ENCODE measurements around the gene CCNI. TPM values are rescaled to one million over a fixed set of nuclear protein-coding genes. Genes with fewer than 3 reads are reported as not detected.

CCNI gene
- total RNA-seq, 1 experiment from 2014 or later, result 34.7 TPM

DNA sequence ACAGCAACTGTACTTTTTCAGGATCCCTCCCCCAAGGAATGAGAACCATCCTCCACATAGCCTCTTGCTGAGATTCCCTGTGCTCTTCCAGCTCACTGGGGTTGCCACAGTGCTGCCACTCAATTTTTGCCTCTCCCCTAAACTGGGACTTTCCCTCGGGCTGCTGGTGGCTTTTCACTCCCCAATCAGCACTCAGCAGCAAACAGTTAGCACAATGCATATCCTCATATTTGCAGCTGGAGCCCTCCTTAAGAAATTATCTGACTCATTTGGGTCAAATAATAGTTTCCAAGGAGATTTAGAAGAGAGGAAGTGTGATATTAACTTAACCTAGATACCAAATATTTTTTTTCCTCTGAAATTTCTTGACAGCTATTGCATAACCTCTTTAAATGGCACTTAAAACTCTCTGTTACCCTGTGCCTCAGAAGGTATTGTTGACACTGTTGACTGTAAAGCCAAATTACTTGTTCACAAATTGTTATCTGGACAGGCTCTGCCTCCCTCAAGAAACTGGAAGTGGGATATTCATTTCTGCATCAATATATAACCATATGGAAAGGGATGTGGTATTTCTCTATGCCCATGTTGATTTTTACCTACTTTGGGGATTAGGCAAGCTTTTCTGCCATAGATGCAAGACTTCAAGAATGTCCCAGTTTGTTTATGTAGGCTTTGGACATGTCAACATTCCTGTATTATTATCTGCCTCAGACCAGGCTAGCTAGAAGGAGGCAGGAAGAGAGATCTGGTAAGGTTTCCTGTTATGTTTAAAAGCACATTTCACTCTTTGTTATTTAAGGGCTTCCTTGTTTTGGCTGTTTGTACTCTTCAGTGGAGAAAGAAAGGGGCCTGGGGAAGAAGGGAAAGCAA lies 68.2 kb downstream of the CCNI start:
- peak; percentile 60 for DNase-seq (ENCODE audit: low read depth)

DNA sequence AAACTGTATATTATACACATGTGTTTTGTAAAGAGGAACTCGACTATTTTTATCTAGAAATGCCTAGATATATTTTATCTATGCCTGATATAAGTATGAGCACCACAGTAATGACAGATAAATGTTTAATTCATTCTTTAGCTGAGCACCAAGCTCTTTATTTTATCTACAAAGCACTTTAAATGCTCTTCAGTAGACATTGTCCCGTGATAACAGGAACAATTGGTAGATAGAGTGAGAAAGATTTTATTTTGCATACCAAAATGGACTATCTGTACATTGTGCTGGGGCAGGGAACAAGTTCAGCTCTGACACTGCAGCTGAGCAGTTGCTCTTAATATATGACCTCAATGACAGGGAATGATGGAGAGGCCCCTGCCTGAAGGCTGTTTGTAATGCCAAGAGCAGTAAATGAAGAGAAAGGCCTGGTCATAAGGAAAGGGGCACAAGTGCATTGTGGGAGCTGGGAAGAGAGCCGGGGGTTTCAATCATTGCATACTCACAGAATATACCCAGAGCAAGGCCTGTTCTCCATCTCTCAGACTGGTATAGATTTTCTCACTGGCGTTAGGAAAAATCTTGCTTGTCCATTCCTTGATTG lies 68.9 kb downstream of the CCNI start:
- DNase-seq (ENCODE audit: low read depth), result no peak

DNA sequence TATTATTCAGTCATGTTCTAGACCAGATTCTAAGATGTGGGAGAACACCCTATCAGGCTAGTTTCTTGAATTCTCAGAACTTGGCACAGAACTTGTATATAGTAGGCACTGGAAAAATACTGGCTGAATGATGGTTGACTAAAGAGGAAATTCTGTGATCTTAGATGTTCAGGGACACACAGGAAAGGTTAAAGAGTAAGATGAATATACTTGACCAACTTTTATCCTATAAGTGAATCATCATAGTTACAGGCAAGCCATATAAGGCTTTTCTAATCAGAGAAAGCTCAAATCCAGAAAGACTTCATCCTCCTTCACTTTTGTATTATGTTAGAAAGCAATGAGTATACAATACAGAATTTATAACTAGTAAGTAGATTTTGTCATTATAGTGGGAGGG lies 72.4 kb downstream of the CCNI start:
- DNase-seq (ENCODE audit: low read depth), result no peak

DNA sequence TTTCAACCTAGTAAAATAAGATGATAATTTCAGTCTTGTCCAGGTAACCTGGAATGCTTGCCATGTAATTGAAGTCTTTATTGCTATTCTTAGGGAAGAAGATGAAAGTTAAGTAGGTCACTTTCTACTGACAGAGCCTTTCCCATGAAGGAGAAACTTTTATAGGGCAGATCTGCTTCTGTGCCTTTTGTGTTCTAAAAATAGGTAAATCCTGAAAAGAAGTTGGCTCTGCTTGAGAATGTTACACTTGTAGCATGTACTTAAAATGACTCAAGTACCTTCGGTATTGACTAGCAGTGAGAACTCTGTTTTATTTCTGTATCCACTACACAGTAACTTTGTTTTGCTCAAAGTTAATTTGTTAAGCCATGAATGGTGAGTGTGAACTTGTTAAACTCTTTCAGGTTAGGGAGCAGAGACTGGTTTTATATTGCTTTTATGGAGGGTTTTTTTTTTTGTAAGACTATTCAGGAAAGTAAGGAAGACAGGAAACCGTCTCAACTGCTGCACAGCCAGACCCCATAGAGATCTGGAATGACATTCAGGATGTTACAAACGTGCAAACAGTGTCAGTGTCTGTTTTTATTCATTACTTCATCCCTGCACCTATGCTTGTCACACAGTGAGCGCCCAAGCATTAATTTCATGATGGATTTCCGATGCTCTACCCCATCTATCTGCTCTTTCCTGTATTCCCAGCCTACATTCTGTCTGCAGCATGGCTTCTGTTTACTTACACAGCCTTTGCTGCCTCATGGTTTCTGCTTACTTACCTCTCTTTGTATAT lies 73.3 kb downstream of the CCNI start:
- DNase-seq (ENCODE audit: low read depth), result no peak

DNA sequence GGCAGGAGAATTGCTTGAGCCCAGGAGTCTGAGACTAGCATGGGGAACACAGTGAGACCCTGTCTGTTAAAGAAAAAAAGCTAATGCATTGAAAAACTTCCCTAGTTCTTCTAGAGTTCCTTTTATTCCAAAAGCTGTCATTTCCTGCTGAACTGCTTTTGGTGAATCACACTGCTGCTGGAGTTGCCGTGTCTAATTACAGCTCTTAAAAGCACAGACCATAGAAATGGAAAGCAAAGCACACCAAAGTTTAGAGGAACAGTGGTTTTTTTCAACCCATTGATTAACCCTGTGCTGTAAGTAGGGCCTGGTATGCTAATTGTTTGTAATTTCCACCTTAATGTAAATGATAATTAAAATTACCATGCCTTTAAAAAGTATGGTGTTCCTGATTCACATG lies 73.9 kb downstream of the CCNI start:
- DNase-seq (ENCODE audit: low read depth), result peak; percentile 43

DNA sequence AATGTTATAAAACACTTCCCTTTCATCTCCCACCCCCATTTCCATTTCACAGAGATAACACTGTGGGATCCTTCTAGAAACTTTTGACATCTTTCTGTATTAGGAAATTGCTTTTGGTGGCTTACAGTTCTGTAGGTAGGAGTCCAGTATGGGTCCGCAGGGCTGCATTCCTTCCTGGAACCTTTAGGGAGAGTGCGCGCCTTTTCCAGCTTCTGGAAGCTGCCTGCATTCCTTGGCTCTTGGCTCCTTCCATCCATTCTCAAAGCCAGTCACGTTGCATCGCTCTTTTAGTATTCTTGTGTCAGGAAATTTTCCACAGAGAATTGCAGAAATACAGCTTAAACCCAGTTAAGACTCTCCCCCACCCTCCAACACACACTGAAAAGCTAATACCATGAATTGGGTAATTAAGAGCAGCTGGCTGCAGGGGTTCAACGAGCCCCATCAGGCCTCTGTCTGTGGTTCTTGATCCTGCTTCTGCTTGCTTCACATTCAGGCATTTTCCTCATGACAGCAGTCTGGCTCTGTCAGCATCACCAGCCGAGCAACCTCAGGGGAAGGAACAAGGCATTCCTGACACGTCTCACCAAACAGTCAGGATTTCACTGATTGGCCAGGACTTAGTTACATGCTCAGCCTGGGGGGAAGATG lies 77.4 kb downstream of the CCNI start:
- no peak for DNase-seq (ENCODE audit: low read depth)

DNA sequence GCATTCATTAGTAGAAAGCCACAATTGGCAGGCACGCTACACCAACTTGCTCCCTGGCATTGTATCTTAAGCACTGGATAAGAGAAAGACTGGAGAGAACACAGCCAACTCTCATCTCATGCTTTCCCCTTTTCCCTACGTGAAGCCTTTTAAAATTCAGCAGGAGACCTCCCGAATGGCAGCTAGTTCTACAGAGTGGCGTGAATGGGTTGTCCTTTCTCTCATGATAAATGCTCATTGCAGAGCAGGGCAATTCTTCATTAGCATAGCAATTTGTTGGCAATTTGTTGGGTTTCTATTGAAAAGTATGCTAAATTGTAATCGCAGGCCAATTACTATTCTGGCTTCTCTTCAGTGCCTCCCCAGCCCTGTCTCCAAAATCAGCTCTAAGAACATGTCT lies 78.3 kb downstream of the CCNI start:
- no peak for DNase-seq (ENCODE audit: low read depth)

Other genes with a start within 250 kb of the CCNI start
- gene SOWAHB, start 177.8 kb downstream of the CCNI start, total RNA-seq (2014; rRNA removed; shearing (Covaris generic)), result not detected in 2 replicates
- gene SEPTIN11, start 126.2 kb downstream of the CCNI start, total RNA-seq (2014; rRNA removed; shearing (Covaris generic)), result 34.4 and 48.2 TPM in 2 replicates
- 3.0 and 6.7 TPM in 2 replicates for gene CCNG2, start 81.2 kb upstream of the CCNI start, total RNA-seq (2014; rRNA removed; shearing (Covaris generic))

Data from Daoy (cell line).